Hepatocyte (in vitro differentiated cells): Measurements from ENCODE around the gene DIDO1. TPM values are rescaled to one million over a fixed set of nuclear protein-coding genes. Genes with fewer than 3 reads are reported as not detected.
"Not testable (repeated sequence)": the region's sequence is repeated elsewhere in the genome, so short reads cannot be mapped to it uniquely, and the experiment has no call there.

Experiments
- DNase-seq: peaks from one replicate; pipeline ENCODE4 v3.0.0-alpha.2; 2016; ENCODE audit warnings: low spot score
- H2AFZ ChIP-seq: fragments of 200-600 bp; sonication (generic); 2 replicates; pipeline ENCODE4 v1.6.0; 2016; ENCODE audit warnings: antibody characterized with exemption, mild to moderate bottlenecking
- H3K27ac ChIP-seq: fragments of 200-600 bp; sonication (generic); 2 replicates; pipeline ENCODE4 v1.5.1; 2016; ENCODE audit warnings: mild to moderate bottlenecking
- H3K27me3 ChIP-seq: fragments of 200-600 bp; sonication (generic); 2 replicates; pipeline ENCODE4 v1.6.1; 2016
- H3K36me3 ChIP-seq: fragments of 200-600 bp; sonication (generic); replicated peaks from 2 replicates; pipeline ENCODE4 v1.5.1; 2016; ENCODE audit warnings: low read depth; ENCODE audit not compliant: insufficient read depth
- H3K4me1 ChIP-seq: fragments of 200-600 bp; sonication (generic); 2 replicates; pipeline ENCODE4 v1.5.1; 2016; ENCODE audit warnings: mild to moderate bottlenecking, moderate library complexity; ENCODE audit not compliant: insufficient read depth
- H3K4me2 ChIP-seq: fragments of 200-600 bp; sonication (generic); 2 replicates; pipeline ENCODE4 v1.6.0; 2016
- H3K4me3 ChIP-seq: fragments of 200-600 bp; sonication (generic); 2 replicates; pipeline ENCODE4 v1.5.1; 2016; ENCODE audit warnings: mild to moderate bottlenecking
- H3K79me2 ChIP-seq: fragments of 200-600 bp; sonication (generic); 2 replicates; pipeline ENCODE4 v1.6.0; 2017; ENCODE audit warnings: mild to moderate bottlenecking
- H3K9me2 ChIP-seq: fragments of 200-600 bp; sonication (generic); replicated peaks from 2 replicates; pipeline ENCODE4 v1.6.0; 2017; ENCODE audit warnings: mild to moderate bottlenecking; ENCODE audit not compliant: insufficient read depth
- H3K9me3 ChIP-seq: fragments of 200-600 bp; sonication (generic); 2 replicates; pipeline ENCODE4 v1.5.1; 2016; ENCODE audit warnings: low read depth, mild to moderate bottlenecking
- H4K20me1 ChIP-seq: fragments of 200-600 bp; sonication (generic); 2 replicates; pipeline ENCODE4 v1.6.0; 2016; ENCODE audit warnings: mild to moderate bottlenecking; ENCODE audit not compliant: insufficient read depth, poor library complexity, severe bottlenecking
- EZH2 ChIP-seq: fragments of 200-600 bp; sonication (generic); IDR thresholded peaks from 2 replicates; pipeline ENCODE4 v1.6.1; 2016; ENCODE audit warnings: antibody characterized with exemption, mild to moderate bottlenecking, borderline replicate concordance
- EZH2phosphoT487 ChIP-seq: fragments of 200-600 bp; sonication (generic); IDR thresholded peaks from one replicate; pipeline ENCODE4 v1.6.1; 2018; ENCODE audit warnings: antibody characterized with exemption, mild to moderate bottlenecking, low read depth, moderate library complexity; ENCODE audit not compliant: unreplicated experiment, severe bottlenecking
- WGBS: methylation state at CpG from one replicate; pipeline ENCODE4 v1.1.6; 2016; ENCODE audit warnings: low lambda C conversion rate; ENCODE audit errors: missing lambda C conversion rate; 5-methylcytosine and 5-hydroxymethylcytosine counted together
- polyA plus RNA-seq: library from polyadenylated mRNA; unstranded; fragments of >200 nt; fragmentation: Nextera tagmentation; extraction: Ambion mirVana; gene quantifications from 2 replicates; pipeline ENCODE4 v1.2.1, GENCODE V29; 2016
- total RNA-seq: library from RNA; depleted of rRNA; stranded (reverse); fragments of >200 nt; gene quantifications from 2 replicates; pipeline ENCODE4 v1.2.3, GENCODE V29; 2014
- TF ChIP-seq, protein P1 (sequence below): fragments of 200-600 bp; sonication (generic); IDR thresholded peaks from 2 replicates; pipeline ENCODE4 v1.5.1; 2016; ENCODE audit warnings: antibody characterized with exemption, mild to moderate bottlenecking; ENCODE audit not compliant: poor library complexity

Gene DIDO1
- total and polyA plus RNA-seq, 2 experiments from 2014 or later = 26.5 to 31.6 TPM

DNA sequence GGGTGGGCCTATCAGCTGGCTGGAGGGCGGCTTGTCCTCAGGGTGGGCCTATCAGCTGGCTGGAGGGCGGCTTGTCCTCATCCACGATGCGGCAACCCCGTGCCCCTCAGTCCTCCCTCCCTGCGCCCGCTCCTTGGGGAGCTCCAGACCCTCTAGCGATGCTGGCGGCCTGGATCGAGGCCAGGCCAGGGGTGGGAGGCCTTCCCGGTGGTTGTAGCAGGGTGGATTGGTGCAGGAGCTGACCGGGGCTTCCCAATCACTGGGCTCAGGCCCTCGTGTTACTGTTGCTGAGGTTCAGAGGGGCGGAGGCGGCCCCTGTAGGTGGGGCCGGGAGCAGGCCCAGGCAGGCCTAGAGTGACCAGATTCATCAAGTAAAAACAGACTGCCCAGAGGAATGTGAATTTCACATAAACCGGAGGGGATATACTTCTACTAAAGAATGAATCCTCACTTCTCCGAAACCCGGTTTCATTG is 35.0 kb upstream of the DIDO1 start:
- Histone ChIP-seq H3K4me2 (no peak overlapping the region), H2AFZ (no peak overlapping the region), H3K27me3 (no peaks in the 10 kb centered on the region), H3K4me3 (no peak overlapping the region), H3K9me3 (no peaks in the 10 kb centered on the region), H3K9me2 (no peaks in the 10 kb centered on the region), H3K27ac (no peak overlapping the region), H3K4me1 (peaks cover under 1% of the 10 kb centered on the region), H3K79me2 (no peaks in the 10 kb centered on the region), H3K36me3 (no peaks in the 10 kb centered on the region), H4K20me1 (no peaks in the 10 kb centered on the region)
- no peak for DNase-seq
- TF ChIP-seq EZH2phosphoT487 = no peak
- no peak for TF ChIP-seq EZH2
- TF ChIP-seq, protein P1, sequence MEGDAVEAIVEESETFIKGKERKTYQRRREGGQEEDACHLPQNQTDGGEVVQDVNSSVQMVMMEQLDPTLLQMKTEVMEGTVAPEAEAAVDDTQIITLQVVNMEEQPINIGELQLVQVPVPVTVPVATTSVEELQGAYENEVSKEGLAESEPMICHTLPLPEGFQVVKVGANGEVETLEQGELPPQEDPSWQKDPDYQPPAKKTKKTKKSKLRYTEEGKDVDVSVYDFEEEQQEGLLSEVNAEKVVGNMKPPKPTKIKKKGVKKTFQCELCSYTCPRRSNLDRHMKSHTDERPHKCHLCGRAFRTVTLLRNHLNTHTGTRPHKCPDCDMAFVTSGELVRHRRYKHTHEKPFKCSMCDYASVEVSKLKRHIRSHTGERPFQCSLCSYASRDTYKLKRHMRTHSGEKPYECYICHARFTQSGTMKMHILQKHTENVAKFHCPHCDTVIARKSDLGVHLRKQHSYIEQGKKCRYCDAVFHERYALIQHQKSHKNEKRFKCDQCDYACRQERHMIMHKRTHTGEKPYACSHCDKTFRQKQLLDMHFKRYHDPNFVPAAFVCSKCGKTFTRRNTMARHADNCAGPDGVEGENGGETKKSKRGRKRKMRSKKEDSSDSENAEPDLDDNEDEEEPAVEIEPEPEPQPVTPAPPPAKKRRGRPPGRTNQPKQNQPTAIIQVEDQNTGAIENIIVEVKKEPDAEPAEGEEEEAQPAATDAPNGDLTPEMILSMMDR = no peak
- WGBS = 88% methylated on average over 19 of the region's 19 CpGs

DNA sequence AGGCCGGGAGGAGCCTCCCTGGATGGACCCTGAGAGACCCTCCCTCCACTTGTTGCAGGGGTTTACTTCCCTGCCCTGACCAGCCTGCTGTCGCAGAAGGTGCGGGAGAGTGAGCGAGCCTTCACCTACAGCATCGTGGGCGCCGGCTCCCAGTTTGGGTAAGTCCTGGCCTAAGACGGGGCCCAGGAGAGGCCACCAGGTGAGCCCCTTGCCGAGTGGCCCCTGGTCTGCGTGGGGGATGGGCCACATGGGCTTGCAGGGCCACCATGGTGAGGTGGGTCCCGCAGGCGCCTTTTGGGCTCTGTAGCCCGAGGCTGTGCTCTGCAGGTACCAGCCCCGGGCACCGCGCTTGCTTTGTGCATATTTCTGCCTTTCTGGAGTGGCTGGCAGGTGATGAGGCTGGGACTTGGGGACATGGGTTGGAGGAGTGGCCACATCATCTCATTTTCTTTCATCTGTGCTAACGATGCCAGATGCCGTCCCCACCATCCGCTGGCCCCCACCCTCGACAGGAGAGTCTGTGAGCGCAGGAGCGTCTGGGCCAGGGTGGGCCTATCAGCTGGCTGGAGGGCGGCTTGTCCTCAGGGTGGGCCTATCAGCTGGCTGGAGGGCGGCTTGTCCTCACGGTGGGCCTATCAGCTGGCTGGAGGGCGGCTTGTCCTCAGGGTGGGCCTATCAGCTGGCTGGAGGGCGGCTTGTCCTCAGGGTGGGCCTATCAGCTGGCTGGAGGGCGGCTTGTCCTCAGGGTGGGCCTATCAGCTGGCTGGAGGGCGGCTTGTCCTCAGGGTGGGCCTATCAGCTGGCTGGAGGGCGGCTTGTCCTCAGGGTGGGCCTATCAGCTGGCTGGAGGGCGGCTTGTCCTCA is 34.4 kb upstream of the DIDO1 start:
- not testable (repeated sequence) for H3K36me3 ChIP-seq, H3K4me2 ChIP-seq, H4K20me1 ChIP-seq, H2AFZ ChIP-seq, H3K79me2 ChIP-seq, H3K27ac ChIP-seq, H3K9me3 ChIP-seq, H3K9me2 ChIP-seq, H3K4me3 ChIP-seq, H3K4me1 ChIP-seq, H3K27me3 ChIP-seq, DNase-seq
- 95% methylated on average over 24 of the region's 31 CpGs for WGBS

DNA sequence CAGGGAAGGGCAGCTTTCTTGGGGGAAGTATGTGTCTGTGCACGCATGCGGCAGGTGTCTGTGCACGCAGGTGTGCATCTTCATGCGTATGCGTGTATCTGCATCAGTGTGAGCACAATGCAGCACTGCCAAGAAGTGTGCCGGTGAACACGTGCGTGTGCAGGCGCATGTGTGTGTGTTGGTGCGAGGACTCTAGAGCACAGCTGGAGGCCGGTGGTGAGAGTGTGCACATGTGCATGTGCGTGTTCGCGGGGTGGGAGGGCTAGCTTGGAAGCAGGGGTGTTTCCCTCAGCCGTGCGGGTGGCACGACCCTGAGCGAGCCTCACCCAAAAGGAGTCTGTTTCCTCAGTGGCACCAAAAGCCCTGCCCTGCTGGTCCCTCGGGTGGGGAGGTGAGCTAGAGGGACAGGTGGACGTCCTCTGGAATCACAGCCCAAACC is 33.7 kb upstream of the DIDO1 start:
- H3K27ac ChIP-seq = no peak overlapping the region
- no peaks in the 10 kb centered on the region for H3K36me3 ChIP-seq
- no peak overlapping the region for H2AFZ ChIP-seq
- H3K4me1 ChIP-seq = peaks cover 7% of the 10 kb centered on the region
- no peaks in the 10 kb centered on the region for H4K20me1 ChIP-seq
- TF ChIP-seq EZH2phosphoT487 (no peak), EZH2 (no peak)
- TF ChIP-seq, protein P1 = no peak
- WGBS = 97% methylated on average over 20 of the region's 20 CpGs
- H3K79me2 ChIP-seq = no peaks in the 10 kb centered on the region
- no peaks in the 10 kb centered on the region for H3K9me2 ChIP-seq
- H3K9me3 ChIP-seq = no peaks in the 10 kb centered on the region
- H3K4me2 ChIP-seq = no peak overlapping the region
- no peaks in the 10 kb centered on the region for H3K27me3 ChIP-seq
- no peak for DNase-seq
- no peak overlapping the region for H3K4me3 ChIP-seq

GRCh38 chr20:62959101-62959971 is 33.0 kb upstream of the DIDO1 start:
- no peaks in the 10 kb centered on the region for H3K9me2 ChIP-seq
- no peak for DNase-seq
- no peaks in the 10 kb centered on the region for H4K20me1 ChIP-seq
- no peak overlapping the region for H3K27ac ChIP-seq
- no peaks in the 10 kb centered on the region for H3K9me3 ChIP-seq
- H3K27me3 ChIP-seq = no peaks in the 10 kb centered on the region
- H3K4me3 ChIP-seq = no peak overlapping the region
- TF ChIP-seq EZH2phosphoT487 (no peak), EZH2 (no peak)
- TF ChIP-seq, protein P1 = no peak
- no peak overlapping the region for H2AFZ ChIP-seq
- no peaks in the 10 kb centered on the region for H3K79me2 ChIP-seq
- peaks cover 14% of the 10 kb centered on the region for H3K4me1 ChIP-seq
- no peaks in the 10 kb centered on the region for H3K36me3 ChIP-seq
- 88% methylated on average over 43 of the region's 43 CpGs for WGBS
- no peak overlapping the region for H3K4me2 ChIP-seq
